HS-27A (cell line): Measurements from ENCODE around the gene CCDC85A.

ENCODE experiments used
- DNase-seq: peaks from one replicate; pipeline ENCODE4 v3.0.0-alpha.2; 2012; ENCODE audit warnings: low read depth, missing footprints

The CCDC85A gene

GRCh38 chr2:56240210-56240609, 56.4 kb downstream of the CCDC85A start:
- no peak for DNase-seq

- no peak for DNase-seq
Observed at GRCh38 chr2:56244506-56244905, 60.7 kb downstream of the CCDC85A start.

- no peak for DNase-seq
Observed at GRCh38 chr2:56244911-56245530, 61.2 kb downstream of the CCDC85A start.

- no peak for DNase-seq
Observed at GRCh38 chr2:56248965-56249742, 65.4 kb downstream of the CCDC85A start.

- no peak for DNase-seq
Observed at GRCh38 chr2:56250153-56250729, 66.5 kb downstream of the CCDC85A start.

GRCh38 chr2:56260415-56260814, 76.6 kb downstream of the CCDC85A start:
- DNase-seq, result no peak

- no peak for DNase-seq
Observed at GRCh38 chr2:56262241-56262640, 78.5 kb downstream of the CCDC85A start.

- DNase-seq, result no peak
Observed at GRCh38 chr2:56263876-56264275, 80.1 kb downstream of the CCDC85A start.

GRCh38 chr2:56266761-56267414, 83.1 kb downstream of the CCDC85A start:
- DNase-seq, result no peak

GRCh38 chr2:56267415-56267788, 83.6 kb downstream of the CCDC85A start:
- no peak for DNase-seq

- no peak for DNase-seq
Observed at GRCh38 chr2:56268856-56269255, 85.1 kb downstream of the CCDC85A start.

GRCh38 chr2:56271275-56271674, 87.5 kb downstream of the CCDC85A start:
- DNase-seq, result no peak

- DNase-seq, result no peak
Observed at GRCh38 chr2:56285224-56285623, 101.4 kb downstream of the CCDC85A start.

GRCh38 chr2:56286936-56287335, 103.1 kb downstream of the CCDC85A start:
- no peak for DNase-seq

- peak; percentile 20 for DNase-seq
Observed at GRCh38 chr2:56287508-56287907, 103.7 kb downstream of the CCDC85A start.

GRCh38 chr2:56287974-56288373, 104.2 kb downstream of the CCDC85A start:
- peak; percentile 66 for DNase-seq

GRCh38 chr2:56288838-56289580, 105.2 kb downstream of the CCDC85A start:
- DNase-seq, result no peak

- DNase-seq, result no peak
Observed at GRCh38 chr2:56291711-56292110, 107.9 kb downstream of the CCDC85A start.

- no peak for DNase-seq
Observed at GRCh38 chr2:56292951-56293350, 109.2 kb downstream of the CCDC85A start.

GRCh38 chr2:56295666-56296065, 111.9 kb downstream of the CCDC85A start:
- DNase-seq, result no peak

- DNase-seq, result no peak
Observed at GRCh38 chr2:56297671-56298070, 113.9 kb downstream of the CCDC85A start.

- no peak for DNase-seq
Observed at GRCh38 chr2:56299171-56299691, 115.4 kb downstream of the CCDC85A start.
